ENCODE results near the gene NT5DC3.
A peak's percentile ranks its signal among the peaks of the same experiment; 100 is the strongest.

NT5DC3 gene

DNA sequence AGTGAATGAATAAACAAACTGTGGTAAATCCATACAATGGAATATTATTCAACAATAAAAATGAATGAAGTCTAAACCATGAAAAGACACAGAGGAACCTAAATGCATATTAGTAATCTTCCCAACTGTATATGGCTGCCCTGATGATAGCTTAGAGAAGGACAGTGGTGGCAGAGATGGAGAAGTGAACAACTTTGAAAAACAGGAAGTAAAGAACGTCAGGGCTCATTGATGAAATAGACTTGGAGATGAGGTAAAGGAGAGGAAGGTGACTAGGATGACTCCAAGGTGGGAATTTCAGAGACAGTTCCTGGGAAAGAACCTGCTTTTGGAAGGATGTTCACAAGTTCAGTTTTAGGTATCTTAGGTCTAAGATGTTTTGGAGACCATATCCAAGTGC lies 36.3 kb upstream of the NT5DC3 start:
- no peak for DNase-seq (ENCODE audit: low read depth in 1 of 2, low spot score in 1 of 2)
- TF ChIP-seq JUND (IDR thresholded peaks at IDR 0.05; ENCODE audit: low read depth): no peak
- in situ Hi-C loops (cut with HindIII; ENCODE audit: low pct_unique_long_range_greater_than_20kb, low sequenced_read_pairs): no loop called here

DNA sequence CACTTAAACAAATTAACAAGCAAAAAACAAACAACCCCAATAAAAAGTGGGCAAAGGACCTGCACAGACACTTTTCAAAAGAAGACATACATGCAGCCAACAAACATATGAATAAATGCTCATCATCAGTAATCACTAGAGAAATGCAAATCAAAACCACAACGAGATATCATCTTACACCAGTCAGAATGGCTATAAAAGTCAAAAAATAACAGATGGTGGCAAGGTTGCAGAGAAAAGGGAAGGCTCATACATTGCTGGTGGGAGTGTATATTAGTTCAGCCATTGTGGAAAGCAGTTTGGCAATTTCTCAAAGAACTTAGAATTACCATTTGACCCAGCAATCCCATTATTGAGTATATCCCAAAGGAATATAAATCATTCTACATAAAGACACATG lies 34.6 kb upstream of the NT5DC3 start:
- in situ Hi-C loops (cut with HindIII; ENCODE audit: low pct_unique_long_range_greater_than_20kb, low sequenced_read_pairs): no loop called here
- DNase-seq (ENCODE audit: low read depth in 1 of 2, low spot score in 1 of 2): no peak
- no peak for TF ChIP-seq JUND (IDR thresholded peaks at IDR 0.05; ENCODE audit: low read depth)

DNA sequence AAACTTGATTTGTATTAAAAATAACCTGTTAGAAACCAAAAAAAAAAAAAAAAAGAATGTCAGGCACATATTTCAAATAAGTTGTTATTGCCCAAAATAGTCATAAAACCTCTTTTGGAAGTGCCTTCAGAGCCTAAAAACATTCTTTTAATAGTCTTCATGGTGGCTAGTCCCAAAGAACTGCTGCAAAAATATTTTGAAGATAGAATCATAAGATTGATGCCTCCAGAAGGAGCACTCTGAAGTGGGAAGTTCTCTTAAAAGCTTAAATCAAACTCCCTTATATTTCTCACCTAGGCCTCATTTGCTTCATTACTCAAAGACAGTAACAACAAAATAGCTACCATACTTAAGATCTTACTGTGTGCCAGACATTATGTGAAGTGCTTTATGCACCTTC lies 27.2 kb upstream of the NT5DC3 start:
- no peak for DNase-seq (ENCODE audit: low read depth in 1 of 2, low spot score in 1 of 2)
- TF ChIP-seq JUND (IDR thresholded peaks at IDR 0.05; ENCODE audit: low read depth): no peak
- in situ Hi-C loops (cut with HindIII; ENCODE audit: low pct_unique_long_range_greater_than_20kb, low sequenced_read_pairs): no loop called here

DNA sequence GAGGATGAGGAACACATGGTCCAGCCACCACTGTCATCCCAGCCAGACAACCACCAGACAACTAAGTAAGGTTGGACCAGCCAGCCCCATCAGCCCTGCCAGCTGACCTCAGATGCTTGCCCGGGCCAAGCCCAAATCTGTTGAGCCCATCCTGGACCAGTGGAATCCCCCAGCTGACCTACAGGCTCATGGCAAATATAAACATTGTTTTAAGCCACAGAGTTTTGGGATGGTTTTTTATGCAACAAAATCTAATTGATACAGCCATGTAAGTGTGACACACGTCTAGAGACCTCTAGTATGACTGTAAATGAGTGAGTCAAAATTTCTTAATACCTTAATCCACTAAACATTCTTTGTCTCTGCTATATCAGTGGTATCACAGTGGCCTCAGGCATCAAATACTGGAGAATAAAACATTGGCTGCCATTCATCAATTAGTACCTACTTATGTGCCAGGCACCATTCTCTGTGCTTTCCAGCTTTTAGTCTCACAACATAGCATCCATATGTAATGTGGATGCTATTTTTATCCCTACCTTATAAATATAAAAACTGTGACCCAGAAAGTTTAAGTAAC lies 24.2 kb upstream of the NT5DC3 start:
- in situ Hi-C loops (cut with HindIII; ENCODE audit: low pct_unique_long_range_greater_than_20kb, low sequenced_read_pairs): no loop called here
- no peak for DNase-seq (ENCODE audit: low read depth in 1 of 2, low spot score in 1 of 2)
- no peak for TF ChIP-seq JUND (IDR thresholded peaks at IDR 0.05; ENCODE audit: low read depth)

DNA sequence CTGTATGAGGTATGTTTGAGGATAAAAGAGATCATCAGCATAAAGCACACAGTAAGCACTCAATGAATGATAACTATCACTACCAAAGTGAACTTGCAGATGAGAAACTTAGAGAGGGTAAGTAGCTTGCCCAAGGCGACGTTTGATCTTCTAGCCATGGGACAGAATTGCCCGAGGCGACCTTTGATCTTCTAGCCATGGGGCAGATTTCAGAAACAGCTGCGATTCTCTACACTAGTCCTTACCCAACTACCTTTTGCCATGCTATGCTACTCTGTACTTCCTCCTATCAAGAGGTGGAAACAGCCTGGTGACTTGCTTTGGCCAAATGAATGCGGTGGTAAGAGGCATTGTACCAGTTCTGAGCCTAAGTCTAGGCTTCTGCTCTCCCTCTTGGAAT lies 23.7 kb upstream of the NT5DC3 start:
- TF ChIP-seq JUND (IDR thresholded peaks at IDR 0.05; ENCODE audit: low read depth): no peak
- no peak for DNase-seq (ENCODE audit: low read depth in 1 of 2, low spot score in 1 of 2)
- in situ Hi-C loops (cut with HindIII; ENCODE audit: low pct_unique_long_range_greater_than_20kb, low sequenced_read_pairs): no loop called here

DNA sequence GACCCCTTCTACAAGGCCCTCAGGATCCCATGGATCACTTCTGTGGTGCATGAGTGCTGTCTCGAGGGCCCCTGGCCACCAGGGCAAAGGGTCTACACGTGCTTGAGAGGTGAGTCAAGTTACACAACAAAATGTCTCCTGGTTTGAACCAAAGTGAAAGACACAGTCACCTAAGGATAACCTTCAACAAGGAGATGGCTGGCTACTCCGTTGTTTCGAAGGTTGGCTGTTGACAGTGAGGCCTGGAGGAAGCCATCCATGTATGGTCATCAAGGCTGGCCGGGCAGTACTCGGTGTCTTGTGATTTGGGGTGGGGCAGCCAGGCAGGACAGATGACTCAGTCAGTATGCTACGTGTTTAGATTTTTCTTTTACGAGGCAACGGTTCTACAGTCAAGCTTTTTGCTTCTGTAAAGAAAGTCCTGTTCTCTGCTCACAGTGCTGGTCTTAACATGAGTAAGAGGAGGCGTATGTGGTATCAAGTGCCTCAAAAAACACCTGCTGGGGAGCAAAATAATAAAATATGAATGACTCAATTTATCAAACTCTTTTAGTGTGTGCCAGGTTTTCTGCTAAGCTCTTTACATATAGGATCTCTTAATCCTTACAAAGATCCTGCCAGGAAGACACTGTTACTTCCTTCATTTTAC lies 18.0 kb upstream of the NT5DC3 start:
- in situ Hi-C loops (cut with HindIII; ENCODE audit: low pct_unique_long_range_greater_than_20kb, low sequenced_read_pairs): no loop called here
- peak in 1 of 2 experiments; percentile 34 for DNase-seq (ENCODE audit: low read depth in 1 of 2, low spot score in 1 of 2)
- no peak for TF ChIP-seq JUND (IDR thresholded peaks at IDR 0.05; ENCODE audit: low read depth)

DNA sequence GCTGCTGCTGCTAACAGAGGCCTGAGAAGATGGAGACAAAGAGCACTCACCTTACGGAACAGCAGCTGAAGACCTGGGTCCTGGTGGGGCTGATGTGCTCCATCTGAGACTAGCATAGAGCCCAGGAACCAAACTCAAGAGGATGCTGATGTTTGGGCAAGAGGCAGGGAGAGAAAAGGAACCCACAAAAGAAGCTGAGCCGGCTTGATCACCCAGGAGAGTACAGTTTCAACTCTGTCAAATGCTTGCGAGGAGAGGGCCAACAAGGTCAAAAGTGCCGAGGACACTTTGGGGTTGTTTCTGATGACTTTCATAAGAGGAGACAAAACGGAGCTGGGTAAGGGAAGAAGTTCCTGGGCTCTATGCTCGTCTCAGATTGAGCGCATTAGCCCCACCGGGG lies 17.3 kb upstream of the NT5DC3 start:
- DNase-seq (ENCODE audit: low read depth in 1 of 2, low spot score in 1 of 2): no peak
- no peak for TF ChIP-seq JUND (IDR thresholded peaks at IDR 0.05; ENCODE audit: low read depth)
- in situ Hi-C loops (cut with HindIII; ENCODE audit: low pct_unique_long_range_greater_than_20kb, low sequenced_read_pairs): no loop called here

DNA sequence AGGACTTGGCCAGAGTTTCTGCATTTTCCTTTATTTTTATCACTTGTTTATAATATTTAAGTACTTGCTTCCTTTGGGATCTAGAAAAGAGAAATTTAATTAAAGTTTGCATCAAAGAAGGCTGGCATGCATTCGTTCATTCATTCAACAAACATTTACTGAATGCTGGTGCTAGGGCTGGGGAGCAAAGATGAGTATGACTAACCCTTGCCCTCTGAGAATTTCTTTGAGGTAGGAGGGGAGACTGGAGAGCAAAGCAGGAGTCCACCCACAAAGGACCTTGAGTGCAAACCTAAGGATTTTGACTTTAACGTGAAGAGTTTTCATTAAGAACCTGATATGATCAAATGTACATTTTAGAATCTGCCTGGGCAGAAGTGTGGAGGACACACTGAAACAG lies 16.1 kb upstream of the NT5DC3 start:
- no peak for DNase-seq (ENCODE audit: low read depth in 1 of 2, low spot score in 1 of 2)
- no peak for TF ChIP-seq JUND (IDR thresholded peaks at IDR 0.05; ENCODE audit: low read depth)
- in situ Hi-C loops (cut with HindIII; ENCODE audit: low pct_unique_long_range_greater_than_20kb, low sequenced_read_pairs): no loop called here

DNA sequence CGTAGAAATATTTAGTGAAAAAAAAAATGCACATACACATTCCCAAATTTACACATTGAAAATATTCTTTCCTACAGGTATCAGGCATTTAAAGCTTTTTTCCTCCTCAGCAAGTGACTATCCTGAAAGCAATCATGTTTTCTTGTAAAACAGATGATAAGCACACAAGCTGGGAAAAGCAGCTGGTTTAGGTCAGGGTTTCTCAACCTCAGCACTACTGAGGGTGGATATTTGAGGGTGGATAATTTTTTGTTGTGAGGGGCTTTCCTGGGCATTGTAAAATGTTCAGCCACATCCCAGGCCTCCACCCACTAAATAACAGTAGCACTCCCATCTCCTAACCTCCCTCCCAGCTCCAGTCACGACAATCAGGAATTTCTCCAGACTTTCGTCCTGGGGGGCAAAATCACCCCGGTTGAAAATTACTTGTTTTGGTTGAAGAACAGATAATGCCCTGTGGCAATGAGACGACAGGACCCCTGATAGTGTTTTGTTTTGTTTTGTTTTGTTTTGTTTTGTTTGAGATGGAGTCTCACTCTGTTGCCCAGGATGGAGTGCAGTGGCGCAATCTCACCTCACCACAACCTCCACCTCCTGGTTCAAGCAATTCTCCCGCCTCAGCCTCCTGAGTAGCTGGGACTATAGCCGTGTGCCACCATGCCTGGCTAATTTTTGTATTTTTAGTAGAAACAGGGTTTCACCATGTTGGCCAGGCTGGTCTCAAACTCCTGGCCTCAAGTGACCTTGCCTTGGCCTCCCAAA lies 15.0 kb upstream of the NT5DC3 start:
- no peak for DNase-seq (ENCODE audit: low read depth in 1 of 2, low spot score in 1 of 2)
- in situ Hi-C loops (cut with HindIII; ENCODE audit: low pct_unique_long_range_greater_than_20kb, low sequenced_read_pairs): no loop called here
- TF ChIP-seq JUND (IDR thresholded peaks at IDR 0.05; ENCODE audit: low read depth): no peak

DNA sequence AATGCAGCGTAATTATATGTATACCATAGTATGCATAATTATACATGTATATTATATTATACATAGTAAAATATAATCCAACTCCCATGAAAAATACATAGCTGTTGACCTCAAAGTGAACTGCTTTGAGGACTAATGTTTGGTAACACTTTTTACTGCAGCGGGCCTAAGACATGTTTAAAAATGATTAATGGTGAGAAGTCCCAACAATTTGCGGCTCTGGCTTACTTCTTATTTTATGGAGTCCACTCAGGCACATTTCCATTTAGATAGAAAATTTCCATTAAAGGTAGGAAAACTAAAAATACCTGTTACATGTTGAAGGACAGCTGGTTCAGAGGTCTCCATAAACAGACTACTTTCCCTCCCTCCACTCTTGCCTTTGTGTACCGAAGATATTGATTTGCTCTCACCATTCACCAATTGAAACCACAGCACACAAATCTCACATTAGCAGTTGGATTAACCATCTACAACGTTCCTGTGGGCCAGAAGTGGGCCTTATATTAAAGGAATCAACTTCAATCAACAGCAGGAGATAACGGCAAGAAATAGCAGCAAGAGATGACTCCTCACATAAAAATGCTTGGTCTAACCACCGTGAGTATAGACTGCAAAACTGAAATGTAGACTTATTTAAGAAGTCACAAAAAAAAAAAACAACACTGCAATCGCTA lies 14.1 kb upstream of the NT5DC3 start:
- in situ Hi-C loops (cut with HindIII; ENCODE audit: low pct_unique_long_range_greater_than_20kb, low sequenced_read_pairs): no loop called here
- no peak for DNase-seq (ENCODE audit: low read depth in 1 of 2, low spot score in 1 of 2)
- TF ChIP-seq JUND (IDR thresholded peaks at IDR 0.05; ENCODE audit: low read depth): no peak

DNA sequence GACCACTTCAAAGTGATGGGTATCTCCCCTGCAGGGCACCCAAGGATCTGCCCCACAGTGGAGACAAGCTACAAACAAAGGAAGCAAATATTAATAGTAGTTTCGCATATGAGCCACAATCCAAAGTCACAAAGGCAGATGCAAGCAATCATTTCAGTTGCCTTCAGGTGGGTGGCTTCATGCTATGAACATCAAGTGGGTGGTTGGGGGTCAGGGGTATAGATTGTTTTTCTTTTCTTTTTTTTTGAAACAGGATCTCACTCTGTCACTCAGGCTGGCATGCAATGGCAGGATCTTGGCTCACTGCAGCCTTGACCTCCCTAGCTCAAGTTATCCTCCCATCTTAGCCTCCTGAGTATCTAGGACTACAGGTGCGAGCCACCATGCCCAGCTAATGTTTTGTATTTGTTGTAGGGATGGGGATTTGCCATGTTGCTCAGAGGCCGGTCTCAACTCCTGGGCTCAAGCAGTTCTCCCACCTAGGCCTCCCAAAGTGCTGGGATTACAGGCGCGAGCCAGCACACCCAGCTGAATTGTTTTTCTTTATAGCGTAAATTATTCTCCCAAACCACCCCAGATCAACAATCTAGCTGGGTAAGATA lies 13.4 kb upstream of the NT5DC3 start:
- in situ Hi-C loops (cut with HindIII; ENCODE audit: low pct_unique_long_range_greater_than_20kb, low sequenced_read_pairs): no loop called here
- no peak for DNase-seq (ENCODE audit: low read depth in 1 of 2, low spot score in 1 of 2)
- TF ChIP-seq JUND (IDR thresholded peaks at IDR 0.05; ENCODE audit: low read depth): no peak

DNA sequence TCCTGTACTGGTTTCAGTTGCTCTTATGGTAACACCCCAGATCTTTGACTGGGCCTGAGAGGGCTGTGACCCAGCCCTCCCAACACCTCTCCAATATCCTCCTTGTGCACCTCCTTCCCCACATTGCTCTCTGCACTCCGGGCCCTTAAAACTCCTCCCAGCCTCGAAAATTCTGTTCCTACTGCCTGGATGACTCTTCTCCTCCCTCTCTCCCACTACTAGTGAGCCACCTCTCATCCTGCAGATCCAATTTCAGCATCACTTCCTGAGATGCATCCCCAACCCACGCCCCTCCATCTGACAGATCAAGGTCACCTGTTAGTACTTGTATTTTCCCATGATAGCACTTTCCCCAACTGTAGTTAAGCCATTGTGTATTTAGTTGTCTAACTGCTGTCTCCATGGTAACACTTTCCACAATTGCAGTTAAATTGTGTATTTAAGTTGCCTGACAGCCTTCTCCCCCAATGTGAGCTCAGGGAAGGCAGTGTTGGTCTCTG lies 11.5 kb upstream of the NT5DC3 start:
- no peak for TF ChIP-seq JUND (IDR thresholded peaks at IDR 0.05; ENCODE audit: low read depth)
- in situ Hi-C loops (cut with HindIII; ENCODE audit: low pct_unique_long_range_greater_than_20kb, low sequenced_read_pairs): no loop called here
- DNase-seq (ENCODE audit: low read depth in 1 of 2, low spot score in 1 of 2): no peak

Data from T47D (cell line).